Hypothalamus (tissue), 51 donors: ENCODE data around the gene STK39.
"Not testable (repeated sequence)": the region's sequence is repeated elsewhere in the genome, so short reads cannot be mapped to it uniquely, and the experiment has no call there.

Experiments
- DNase-seq, 51 donors: peaks; one replicate each; lab custom pipeline; 2025; lab: John Stamatoyannopoulos, UW

STK39 gene

DNA sequence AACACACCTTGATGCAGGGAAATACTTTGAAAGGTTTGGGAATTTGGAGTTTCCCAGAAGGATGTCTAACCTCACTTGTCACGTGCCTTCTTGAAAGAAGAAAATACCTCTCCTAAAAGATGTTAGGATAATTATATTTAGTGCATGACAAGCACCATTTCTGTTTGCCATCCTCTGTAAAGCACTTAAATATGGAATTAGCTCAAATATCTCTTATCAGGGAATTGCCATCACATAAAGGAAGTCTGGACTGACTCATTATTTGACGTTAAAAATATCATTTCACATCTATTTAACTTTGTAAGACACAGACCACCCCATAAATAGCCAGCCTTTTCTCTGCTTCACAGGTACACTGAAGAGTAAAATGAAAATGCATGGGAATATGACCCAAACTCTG lies 140.1 kb downstream of the STK39 start:
- DNase-seq = no peak

DNA sequence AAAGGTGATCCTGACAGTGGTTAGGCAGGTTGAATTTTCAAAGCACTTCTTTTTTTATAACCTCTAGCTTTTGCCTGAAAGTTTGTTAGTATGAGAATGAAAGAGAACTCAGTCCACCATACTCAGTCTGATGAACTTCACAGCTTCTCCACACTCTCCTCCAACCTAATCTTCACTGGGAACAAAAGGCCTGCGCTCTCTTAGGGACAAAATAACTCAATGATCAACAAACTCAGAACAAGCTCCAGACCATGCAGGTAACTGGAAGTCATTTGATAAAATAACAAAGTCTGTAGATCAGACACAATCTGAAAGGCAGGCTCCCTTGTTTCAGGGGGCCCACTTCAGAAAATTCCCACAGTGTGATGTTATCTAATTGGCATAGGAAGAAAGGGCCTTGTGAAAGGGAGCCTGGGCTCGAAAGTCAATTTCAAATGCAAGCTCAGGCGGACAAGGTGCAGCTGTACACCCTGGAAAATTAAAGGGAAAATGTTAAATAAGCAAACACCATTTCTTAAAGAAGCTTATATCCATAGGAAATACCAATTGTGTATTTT lies 142.2 kb downstream of the STK39 start:
- DNase-seq = no peak

- DNase-seq = no peak
Observed at GRCh38 chr2:168097431-168097830, 150.0 kb downstream of the STK39 start.

DNA sequence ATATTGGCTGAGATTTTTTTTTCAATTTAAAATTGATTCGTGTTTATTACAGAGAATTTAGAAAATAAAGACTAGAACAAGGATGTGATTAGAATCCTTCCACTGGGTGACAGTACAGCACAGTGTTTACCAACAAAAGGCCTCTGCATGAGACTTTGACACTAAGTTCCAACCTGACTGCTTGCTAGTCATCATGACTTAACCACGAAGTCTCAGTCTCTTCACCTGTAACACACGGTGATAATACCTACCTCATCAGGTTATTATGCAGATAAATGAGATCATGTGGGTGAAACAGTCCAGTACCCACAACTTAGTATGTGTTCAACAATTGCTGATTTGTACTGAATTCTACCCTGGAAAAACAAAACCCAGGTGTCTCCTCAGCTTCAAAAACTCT lies 151.2 kb downstream of the STK39 start:
- DNase-seq = no peak

DNA sequence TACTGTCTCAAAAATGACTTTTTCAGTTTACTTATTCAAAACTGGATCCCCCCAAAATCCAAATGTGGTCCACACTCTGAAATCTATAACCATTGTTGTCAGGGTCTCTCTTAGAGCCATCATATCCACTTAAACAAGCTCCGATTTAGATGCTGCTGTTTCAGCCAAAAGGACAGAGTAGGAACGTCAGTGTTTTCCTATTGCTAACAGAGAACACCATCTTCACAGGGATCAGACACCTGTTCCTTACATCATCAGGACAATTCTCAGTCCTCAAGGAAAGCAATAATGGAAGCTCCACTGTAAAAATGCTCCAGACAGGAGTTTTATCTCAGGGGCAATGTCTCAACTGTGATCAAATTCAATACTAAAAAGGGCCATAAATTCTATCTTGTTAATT lies 155.4 kb downstream of the STK39 start:
- DNase-seq = no peak

GRCh38 chr2:168090366-168091135 lies 156.8 kb downstream of the STK39 start:
- DNase-seq = no peak

GRCh38 chr2:168089200-168089599 lies 158.2 kb downstream of the STK39 start:
- DNase-seq = no peak

DNA sequence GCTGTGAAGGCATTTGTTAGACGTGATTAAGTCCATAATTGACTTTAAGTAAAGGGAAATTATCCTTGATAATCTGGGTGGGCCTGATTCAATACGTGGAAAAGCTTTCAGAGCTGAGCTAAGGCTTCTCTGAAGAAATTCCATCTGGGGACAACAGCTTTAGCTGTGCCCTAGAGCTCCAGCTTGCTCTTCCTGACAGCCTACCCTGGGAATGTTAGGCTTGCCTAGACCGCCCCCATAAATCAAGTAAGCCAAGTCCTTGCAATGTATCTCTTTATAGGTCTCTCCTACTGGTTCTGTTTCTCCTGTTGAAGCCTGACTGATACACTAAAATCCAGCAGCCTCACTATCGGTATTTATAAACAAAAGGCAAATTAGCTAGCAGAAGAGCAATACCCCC lies 160.0 kb downstream of the STK39 start:
- no peak for DNase-seq

DNA sequence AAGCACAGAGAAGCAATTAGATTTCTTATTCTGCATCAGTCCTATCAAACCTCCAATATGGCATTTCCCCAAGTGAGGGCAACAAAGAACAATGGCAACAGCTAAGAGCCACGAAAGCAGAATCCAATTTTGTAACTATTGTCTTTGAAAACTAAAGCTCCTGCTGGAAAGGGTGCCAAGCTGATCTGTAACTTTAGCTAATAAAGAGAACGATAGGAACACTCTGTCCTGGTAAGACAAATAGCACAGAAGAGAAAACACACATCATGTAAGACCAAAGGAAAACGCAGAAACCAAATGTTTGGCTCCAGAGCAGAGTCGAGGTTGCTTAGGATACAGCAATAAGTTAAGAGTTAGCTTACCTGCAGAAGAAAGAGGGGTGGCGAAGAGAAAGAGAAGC lies 160.5 kb downstream of the STK39 start:
- DNase-seq = peak in 4 of 51 donors; percentile 10 to 84 (median 22)

GRCh38 chr2:168085801-168086361 lies 161.5 kb downstream of the STK39 start:
- no peak for DNase-seq

DNA sequence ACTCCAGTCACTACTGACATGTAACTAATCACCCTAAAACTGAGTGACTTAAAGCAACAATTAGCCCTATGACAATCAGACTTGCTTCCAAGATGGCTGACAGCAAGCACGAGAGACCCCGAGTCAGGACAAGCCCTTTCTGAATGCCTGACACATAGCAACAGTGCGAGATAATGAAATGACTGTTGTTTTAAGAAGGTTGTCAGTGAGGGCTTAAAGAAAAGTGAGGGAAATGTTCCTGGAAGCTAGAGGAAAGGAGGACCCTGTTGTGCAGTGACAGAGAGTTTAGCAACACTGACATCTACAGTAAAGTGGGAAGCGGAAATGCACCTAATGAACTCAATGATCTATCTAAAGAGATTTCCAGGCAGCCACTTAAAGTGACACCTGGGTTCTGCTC lies 163.1 kb downstream of the STK39 start:
- DNase-seq = no peak

GRCh38 chr2:168081452-168081851 lies 165.9 kb downstream of the STK39 start:
- DNase-seq = not testable (repeated sequence)

DNA sequence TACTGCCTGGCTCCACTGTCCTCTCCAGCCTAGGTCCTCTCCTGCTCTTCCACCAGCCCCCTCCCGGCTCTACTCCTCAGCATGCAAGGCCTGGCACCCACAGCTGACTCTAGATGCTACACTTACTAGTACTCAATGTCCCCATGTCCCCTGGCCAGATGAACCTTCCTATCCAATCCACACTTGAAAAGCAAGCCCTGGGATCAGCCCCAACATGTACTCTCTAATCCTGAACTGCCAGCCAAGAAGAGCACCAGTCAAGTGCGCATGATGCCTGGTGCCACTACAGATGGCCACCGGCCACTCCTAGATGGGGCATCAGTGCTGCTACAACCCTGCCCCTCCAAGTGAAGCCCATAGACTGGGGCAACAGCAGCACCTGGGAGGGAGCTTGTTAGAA lies 168.2 kb downstream of the STK39 start:
- no peak for DNase-seq

DNA sequence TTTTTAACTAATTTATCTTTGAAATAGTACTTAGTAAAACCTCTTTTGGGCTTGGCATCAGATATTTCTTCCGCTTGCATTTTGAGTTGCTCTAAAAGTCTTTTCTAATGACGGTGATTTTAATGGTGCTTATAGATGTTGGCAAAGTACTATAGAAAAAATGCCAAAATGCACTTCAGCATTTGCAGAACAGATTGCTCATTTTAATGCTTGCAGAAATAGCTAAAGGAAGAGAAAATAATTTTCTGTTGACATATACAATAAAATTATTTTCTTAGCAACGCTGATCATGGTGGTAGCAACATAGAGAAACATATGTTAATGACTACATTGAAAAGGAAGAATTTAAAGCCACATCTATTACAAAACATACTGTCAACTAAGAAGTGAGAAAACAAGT lies 170.7 kb downstream of the STK39 start:
- DNase-seq = no peak

DNA sequence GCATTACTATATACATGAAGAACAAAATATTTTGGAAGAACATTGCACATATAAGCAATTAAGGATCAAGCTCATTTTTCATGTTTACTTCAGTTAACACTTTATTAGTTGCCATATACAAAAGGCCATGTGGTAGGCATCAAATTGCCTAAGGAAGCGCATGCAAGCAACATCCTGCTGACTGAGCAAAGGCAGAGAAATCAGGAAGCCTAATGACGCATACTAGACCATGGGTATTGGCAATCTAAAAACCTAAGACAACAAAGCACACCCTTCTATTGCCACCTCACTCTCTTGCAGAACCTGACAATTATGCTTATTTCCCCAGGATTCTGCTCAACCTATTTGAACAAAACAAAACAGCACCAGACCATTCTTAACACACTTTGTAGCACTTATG lies 171.9 kb downstream of the STK39 start:
- no peak for DNase-seq

DNA sequence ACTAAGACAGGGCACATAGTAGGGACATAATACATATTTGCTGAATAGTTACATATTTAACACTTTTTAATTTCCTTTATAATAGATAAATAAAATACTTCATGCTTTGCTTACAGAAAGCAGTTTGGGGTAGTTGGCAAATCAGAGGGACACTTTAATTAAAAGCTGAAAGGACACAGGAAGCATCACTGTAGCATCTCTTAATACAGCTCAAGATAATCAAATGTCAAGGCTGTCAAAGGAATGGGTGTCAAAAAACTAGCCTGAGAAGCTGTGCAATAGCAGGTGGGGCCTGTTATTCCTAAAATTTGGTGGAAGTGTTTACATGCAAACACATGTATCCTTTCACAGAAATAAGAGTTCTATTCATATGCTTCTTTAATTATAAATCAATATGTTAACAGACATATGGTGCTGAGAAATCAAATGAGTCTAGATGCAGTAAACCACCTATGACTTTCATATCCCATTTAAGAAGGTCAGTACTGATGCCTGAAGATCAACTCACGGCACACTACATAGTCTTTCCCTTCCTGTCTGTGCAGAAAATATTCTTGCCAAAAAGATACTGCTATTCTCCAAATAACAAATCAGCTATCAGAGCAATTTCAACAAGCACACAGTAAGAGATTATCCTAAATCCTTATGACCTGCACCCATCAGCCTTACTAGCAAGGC lies 174.6 kb downstream of the STK39 start:
- DNase-seq = no peak

- DNase-seq = no peak
Observed at GRCh38 chr2:168064011-168064998, 183.1 kb downstream of the STK39 start.

DNA sequence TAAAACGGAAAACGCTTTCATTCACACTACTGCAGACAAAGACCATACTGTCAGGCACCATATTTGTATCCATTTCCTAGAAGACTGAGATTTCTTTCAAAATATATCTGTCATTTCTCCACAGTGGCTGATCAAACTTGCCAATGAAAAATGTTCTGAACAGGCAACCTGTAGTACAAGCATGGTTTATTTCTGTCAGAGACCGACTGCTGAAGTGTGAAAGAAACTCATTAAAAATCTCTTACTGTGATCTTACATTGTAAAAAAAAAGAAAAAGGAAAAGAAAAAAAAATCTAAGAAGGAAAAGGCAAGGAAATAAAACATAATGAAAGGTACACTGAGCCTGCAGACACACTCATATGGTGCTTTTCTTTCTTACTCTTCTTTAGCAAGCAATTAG lies 184.5 kb downstream of the STK39 start:
- no peak for DNase-seq

GRCh38 chr2:168062054-168062453 lies 185.3 kb downstream of the STK39 start:
- no peak for DNase-seq

DNA sequence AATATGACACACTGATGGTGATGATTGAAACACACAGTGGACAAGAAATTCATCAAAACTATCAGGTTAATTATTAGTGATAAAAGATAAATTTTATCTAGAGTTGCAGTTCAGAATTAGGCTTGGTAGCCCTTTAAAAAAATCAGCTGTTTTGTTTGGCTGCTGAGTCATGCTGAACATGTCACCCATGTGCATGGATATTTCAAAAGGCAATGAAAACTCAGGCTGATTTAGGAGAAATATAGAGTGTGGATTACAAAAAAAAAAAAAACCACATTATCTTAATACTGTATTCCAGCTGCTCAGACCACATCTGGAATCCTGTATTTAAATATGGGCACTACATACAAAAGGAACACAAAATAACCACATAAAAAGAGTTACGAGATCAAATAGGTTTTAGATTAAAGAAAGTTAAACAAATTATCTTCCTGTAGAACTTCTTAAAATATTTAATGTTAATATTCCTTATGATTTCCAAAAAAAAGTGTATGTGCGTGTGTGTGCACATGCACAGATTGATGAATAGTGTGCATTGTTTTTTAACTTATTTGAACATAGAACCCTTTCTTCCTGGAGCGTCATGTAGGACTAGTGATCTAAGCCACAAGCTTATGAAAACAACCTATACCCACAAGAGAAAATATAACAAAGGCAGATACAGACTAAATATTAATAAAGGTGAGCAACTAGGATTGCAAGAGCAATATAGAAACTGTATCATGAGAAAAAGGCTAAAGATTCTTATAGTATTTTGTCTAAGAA lies 186.2 kb downstream of the STK39 start:
- no peak for DNase-seq
